ENCODE results near the gene PITX1.
"Not testable (repeated sequence)": the region's sequence is repeated elsewhere in the genome, so short reads cannot be mapped to it uniquely, and the experiment has no call there.

The PITX1 gene

DNA sequence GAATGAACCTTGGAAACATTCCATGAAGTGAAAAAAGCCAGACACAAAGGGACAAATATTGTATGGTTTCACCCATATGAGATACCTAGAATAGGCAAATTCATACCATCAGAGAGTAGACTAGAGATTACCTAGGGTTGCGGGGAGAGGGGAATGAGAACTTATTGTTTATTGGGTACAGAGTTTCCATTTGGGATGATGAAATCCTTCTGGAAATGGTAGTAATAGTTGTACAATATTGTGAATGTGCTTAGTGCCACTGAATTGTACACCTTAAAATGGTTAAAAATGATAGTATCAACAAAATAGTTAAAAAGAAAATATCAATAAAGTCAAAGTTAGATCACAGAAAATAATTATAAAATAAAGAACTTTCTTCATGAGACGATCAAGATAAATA, 40.9 kb downstream of the PITX1 start:
- Histone ChIP-seq H3K9me3 (ENCODE audit: control insufficient read depth, low read length) (no peaks in the 10 kb centered on the region), H3K4me1 (ENCODE audit: control insufficient read depth, insufficient read depth, low read length, poor library complexity, severe bottlenecking) (no peaks in the 10 kb centered on the region), H3K4me3 (ENCODE audit: extremely low read depth, insufficient read depth, low read length, poor library complexity, severe bottlenecking) (no peak overlapping the region), H3K36me3 (ENCODE audit: control insufficient read depth, insufficient read depth, low read length) (no peaks in the 10 kb centered on the region), H3K27ac (ENCODE audit: low read depth, low read length, severe bottlenecking) (no peak overlapping the region)
- no CpG with 5 or more reads among the region's 2 CpGs for WGBS, 2 experiments (ENCODE audit: insufficient coverage in 2 of 2)

DNA sequence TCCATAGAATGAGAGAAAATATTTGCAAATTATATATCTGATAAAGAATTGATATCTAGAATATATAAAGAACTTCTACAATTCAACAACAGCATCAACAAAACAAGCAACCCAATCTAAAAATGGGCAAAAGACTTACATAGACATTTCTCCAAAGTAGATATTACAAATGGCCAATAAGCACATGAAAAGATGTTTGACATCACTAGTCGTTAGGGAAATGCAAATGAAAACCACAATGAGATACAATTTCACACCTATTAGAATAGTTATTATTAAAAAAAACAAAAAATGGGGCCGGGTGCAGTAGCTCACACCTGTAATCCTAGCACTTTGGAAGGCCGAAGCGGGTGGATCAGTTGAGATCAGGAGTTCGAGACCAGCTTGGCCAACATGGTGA, 41.9 kb downstream of the PITX1 start:
- Histone ChIP-seq H3K4me3 (ENCODE audit: extremely low read depth, insufficient read depth, low read length, poor library complexity, severe bottlenecking) (no peak overlapping the region), H3K9me3 (ENCODE audit: control insufficient read depth, low read length) (no peaks in the 10 kb centered on the region), H3K27ac (ENCODE audit: low read depth, low read length, severe bottlenecking) (no peak overlapping the region), H3K4me1 (ENCODE audit: control insufficient read depth, insufficient read depth, low read length, poor library complexity, severe bottlenecking) (no peaks in the 10 kb centered on the region), H3K36me3 (ENCODE audit: control insufficient read depth, insufficient read depth, low read length) (no peaks in the 10 kb centered on the region)
- WGBS, 2 experiments (ENCODE audit: insufficient coverage in 2 of 2): 93% methylated on average over 3 to 4 of the region's 5 CpGs

DNA sequence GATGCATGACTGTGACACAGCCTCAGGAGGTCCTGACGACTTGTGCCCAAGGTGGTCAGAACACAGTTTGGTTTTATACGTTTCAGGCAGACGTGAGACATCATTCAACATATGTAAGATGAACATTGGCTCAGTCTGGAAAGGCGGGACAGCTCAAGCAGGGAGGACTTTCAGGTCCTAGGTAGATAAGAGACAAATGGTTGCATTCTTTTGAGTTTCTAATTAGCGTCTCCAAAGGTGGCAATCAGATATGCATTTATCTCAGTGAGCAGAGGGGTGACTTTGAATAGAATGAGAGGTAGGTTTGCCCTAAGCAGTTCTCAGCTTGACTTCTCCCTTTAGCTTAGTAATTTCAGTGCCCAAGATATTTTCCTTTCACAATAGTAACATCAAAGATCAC, 43.8 kb downstream of the PITX1 start:
- not testable (repeated sequence) for H3K27ac ChIP-seq (ENCODE audit: low read depth, low read length, severe bottlenecking); H3K36me3 ChIP-seq (ENCODE audit: control insufficient read depth, insufficient read depth, low read length); H3K9me3 ChIP-seq (ENCODE audit: control insufficient read depth, low read length); H3K4me1 ChIP-seq (ENCODE audit: control insufficient read depth, insufficient read depth, low read length, poor library complexity, severe bottlenecking); H3K4me3 ChIP-seq (ENCODE audit: extremely low read depth, insufficient read depth, low read length, poor library complexity, severe bottlenecking)
- WGBS, 2 experiments (ENCODE audit: insufficient coverage in 2 of 2): 32 to 47% methylated on average over 4 to 5 of the region's 5 CpGs

GRCh38 chr5:134989266-134989830, 44.7 kb downstream of the PITX1 start:
- Histone ChIP-seq H3K36me3 (ENCODE audit: control insufficient read depth, insufficient read depth, low read length) (no peaks in the 10 kb centered on the region), H3K4me1 (ENCODE audit: control insufficient read depth, insufficient read depth, low read length, poor library complexity, severe bottlenecking) (no peaks in the 10 kb centered on the region), H3K9me3 (ENCODE audit: control insufficient read depth, low read length) (no peaks in the 10 kb centered on the region), H3K27ac (ENCODE audit: low read depth, low read length, severe bottlenecking) (no peak overlapping the region), H3K4me3 (ENCODE audit: extremely low read depth, insufficient read depth, low read length, poor library complexity, severe bottlenecking) (no peak overlapping the region)
- WGBS, 2 experiments (ENCODE audit: insufficient coverage in 2 of 2): no CpG with 5 or more reads among the region's 3 CpGs

GRCh38 chr5:134982230-134982629, 51.8 kb downstream of the PITX1 start:
- H3K4me1 ChIP-seq (ENCODE audit: control insufficient read depth, insufficient read depth, low read length, poor library complexity, severe bottlenecking): no peaks in the 10 kb centered on the region
- H3K4me3 ChIP-seq (ENCODE audit: extremely low read depth, insufficient read depth, low read length, poor library complexity, severe bottlenecking): no peak overlapping the region
- no CpG with 5 or more reads among the region's 1 CpG for WGBS, 2 experiments (ENCODE audit: insufficient coverage in 2 of 2)
- H3K27ac ChIP-seq (ENCODE audit: low read depth, low read length, severe bottlenecking): no peak overlapping the region
- H3K36me3 ChIP-seq (ENCODE audit: control insufficient read depth, insufficient read depth, low read length): no peaks in the 10 kb centered on the region
- peaks cover 18% of the 10 kb centered on the region for H3K9me3 ChIP-seq (ENCODE audit: control insufficient read depth, low read length)

DNA sequence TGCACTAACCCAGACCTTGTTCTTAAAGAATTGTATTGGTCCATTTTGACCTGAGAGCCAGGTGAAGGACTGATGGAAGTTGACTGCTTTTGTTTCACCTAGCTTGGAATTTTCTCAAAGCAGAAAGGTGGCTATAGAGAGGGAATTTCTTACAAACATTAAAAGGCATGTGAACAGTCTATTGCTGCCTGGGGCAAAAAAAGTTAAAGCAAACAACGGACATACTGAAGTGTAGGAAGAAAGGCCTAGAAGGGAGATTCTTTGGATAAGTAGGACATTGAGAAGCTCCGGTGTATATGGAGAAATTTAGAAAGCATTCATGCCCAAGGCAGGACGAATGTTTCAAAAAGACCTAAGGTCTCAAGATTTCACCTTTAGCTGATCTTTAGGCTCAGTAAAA, 54.6 kb downstream of the PITX1 start:
- peaks cover 6% of the 10 kb centered on the region for H3K36me3 ChIP-seq (ENCODE audit: control insufficient read depth, insufficient read depth, low read length)
- WGBS, 2 experiments (ENCODE audit: insufficient coverage in 2 of 2): 92 to 95% methylated on average over 3 of the region's 3 CpGs
- no peak overlapping the region for H3K27ac ChIP-seq (ENCODE audit: low read depth, low read length, severe bottlenecking)
- no peaks in the 10 kb centered on the region for H3K4me1 ChIP-seq (ENCODE audit: control insufficient read depth, insufficient read depth, low read length, poor library complexity, severe bottlenecking)
- no peak overlapping the region for H3K4me3 ChIP-seq (ENCODE audit: extremely low read depth, insufficient read depth, low read length, poor library complexity, severe bottlenecking)
- H3K9me3 ChIP-seq (ENCODE audit: control insufficient read depth, low read length): peaks cover 27% of the 10 kb centered on the region

Data from mesodermal cell (in vitro differentiated cells).